ENCODE data around the gene BRAT1.

BRAT1 gene

GRCh38 chr7:2586326-2587020, 31.1 kb upstream of the BRAT1 start:
- no peak for DNase-seq (ENCODE audit: low read depth, low spot score)
- H3K4me3 ChIP-seq (ENCODE audit: low read length), result no peak overlapping the region

- DNase-seq (ENCODE audit: low read depth, low spot score), result no peak
- no peak overlapping the region for H3K4me3 ChIP-seq (ENCODE audit: low read length)
Observed at GRCh38 chr7:2585446-2585845, 30.1 kb upstream of the BRAT1 start.

- no peak overlapping the region for H3K4me3 ChIP-seq (ENCODE audit: low read length)
Observed at GRCh38 chr7:2583798-2584580, 28.7 kb upstream of the BRAT1 start.

GRCh38 chr7:2582006-2582735, 26.8 kb upstream of the BRAT1 start:
- no peak for DNase-seq (ENCODE audit: low read depth, low spot score)
- H3K4me3 ChIP-seq (ENCODE audit: low read length), result no peak overlapping the region

More at GRCh38 chr7:2583798-2584580, 28.7 kb upstream of the BRAT1 start:
- DNase-seq (ENCODE audit: low read depth, low spot score), result no peak

GRCh38 chr7:2580636-2581035, 25.3 kb upstream of the BRAT1 start:
- no peak for DNase-seq (ENCODE audit: low read depth, low spot score)
- H3K4me3 ChIP-seq (ENCODE audit: low read length), result no peak overlapping the region

GRCh38 chr7:2577914-2578680, 22.8 kb upstream of the BRAT1 start:
- DNase-seq (ENCODE audit: low read depth, low spot score), result no peak
- H3K4me3 ChIP-seq (ENCODE audit: low read length), result no peak overlapping the region

GRCh38 chr7:2576742-2577491, 21.6 kb upstream of the BRAT1 start:
- DNase-seq (ENCODE audit: low read depth, low spot score), result no peak

GRCh38 chr7:2575733-2576340, 20.5 kb upstream of the BRAT1 start:
- H3K4me3 ChIP-seq (ENCODE audit: low read length), result no peak overlapping the region
- no peak for DNase-seq (ENCODE audit: low read depth, low spot score)

More at GRCh38 chr7:2576742-2577491, 21.6 kb upstream of the BRAT1 start:
- no peak overlapping the region for H3K4me3 ChIP-seq (ENCODE audit: low read length)

GRCh38 chr7:2575046-2575732, 19.9 kb upstream of the BRAT1 start:
- no peak overlapping the region for H3K4me3 ChIP-seq (ENCODE audit: low read length)
- no peak for DNase-seq (ENCODE audit: low read depth, low spot score)

GRCh38 chr7:2573761-2574160, 18.4 kb upstream of the BRAT1 start:
- no peak for DNase-seq (ENCODE audit: low read depth, low spot score)
- no peak overlapping the region for H3K4me3 ChIP-seq (ENCODE audit: low read length)

- H3K4me3 ChIP-seq (ENCODE audit: low read length), result no peak overlapping the region
- DNase-seq (ENCODE audit: low read depth, low spot score), result no peak
Observed at GRCh38 chr7:2572101-2572842, 16.9 kb upstream of the BRAT1 start.

- DNase-seq (ENCODE audit: low read depth, low spot score), result no peak
- H3K4me3 ChIP-seq (ENCODE audit: low read length), result no peak overlapping the region
Observed at GRCh38 chr7:2571409-2571808, 16.1 kb upstream of the BRAT1 start.

GRCh38 chr7:2570021-2570420, 14.7 kb upstream of the BRAT1 start:
- H3K4me3 ChIP-seq (ENCODE audit: low read length), result no peak overlapping the region
- DNase-seq (ENCODE audit: low read depth, low spot score), result no peak

- no peak for DNase-seq (ENCODE audit: low read depth, low spot score)
- H3K4me3 ChIP-seq (ENCODE audit: low read length), result no peak overlapping the region
Observed at GRCh38 chr7:2569421-2569820, 14.1 kb upstream of the BRAT1 start.

GRCh38 chr7:2568521-2569223, 13.3 kb upstream of the BRAT1 start:
- no peak for DNase-seq (ENCODE audit: low read depth, low spot score)

GRCh38 chr7:2567679-2568278, 12.5 kb upstream of the BRAT1 start:
- H3K4me3 ChIP-seq (ENCODE audit: low read length), result no peak overlapping the region
- DNase-seq (ENCODE audit: low read depth, low spot score), result no peak

More at GRCh38 chr7:2568521-2569223, 13.3 kb upstream of the BRAT1 start:
- H3K4me3 ChIP-seq (ENCODE audit: low read length), result no peak overlapping the region

All from Jurkat, Clone E6-1 (cell line).